Measurements from ENCODE around the gene NR4A1. TPM values are rescaled to one million over a fixed set of nuclear protein-coding genes. Genes with fewer than 3 reads are reported as not detected.

The NR4A1 gene
- total RNA-seq, 1 experiment from 2014 or later, result 37.9 TPM

DNA sequence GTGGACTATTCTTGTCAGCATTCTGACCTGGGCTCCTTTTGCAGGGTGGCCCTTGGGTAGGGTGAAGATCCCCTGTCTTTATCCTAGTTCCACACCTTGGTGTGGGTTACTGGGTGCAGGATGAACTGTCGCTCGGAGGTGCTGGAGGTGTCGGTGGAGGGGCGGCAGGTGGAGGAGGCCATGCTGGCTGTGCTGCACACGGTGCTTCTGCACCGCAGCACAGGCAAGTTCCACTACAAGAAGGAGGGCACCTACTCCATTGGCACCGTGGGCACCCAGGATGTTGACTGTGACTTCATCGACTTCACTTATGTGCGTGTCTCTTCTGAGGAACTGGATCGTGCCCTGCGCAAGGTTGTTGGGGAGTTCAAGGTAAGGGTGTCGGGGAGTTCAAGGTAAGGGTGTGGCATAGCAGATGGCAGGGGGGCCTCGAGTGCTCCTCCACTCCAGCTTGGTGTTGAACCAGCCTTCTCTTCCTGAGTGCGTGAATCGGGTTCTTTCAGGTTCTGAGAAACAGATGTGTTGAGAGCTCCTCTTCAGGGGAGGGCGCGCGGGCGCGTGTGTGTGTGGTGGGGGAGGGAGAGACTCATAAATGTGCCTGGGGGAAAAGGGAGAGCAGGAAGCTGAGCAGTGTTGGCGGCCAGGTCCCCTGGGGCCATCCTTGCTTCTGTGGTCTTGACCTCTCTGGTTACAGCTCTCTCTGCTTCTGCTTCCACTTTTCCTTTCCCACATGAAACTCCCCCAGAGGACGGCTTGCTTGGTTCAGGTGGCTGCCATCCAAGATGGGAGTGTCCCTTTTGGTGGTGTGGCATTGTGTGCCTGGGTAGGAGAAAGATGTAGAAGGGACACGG lies 22.5 kb downstream of the NR4A1 start:
- peaks cover 80% of the 10 kb centered on the region for H3K36me3 Mint-ChIP-seq (ENCODE audit: insufficient read depth, unreplicated experiment)
- Histone ChIP-seq H3K27me3 (replicated peaks; ENCODE audit: control insufficient read depth, insufficient read depth, low read length) (no peaks in the 10 kb centered on the region), H3K4me1 (peaks cover 12% of the 10 kb centered on the region), H3K4me3 (ENCODE audit: low read depth, low read length) (no peak overlapping the region), H3K9me3 (no peaks in the 10 kb centered on the region), H3K36me3 (ENCODE audit: control insufficient read depth, insufficient read depth, low read length) (peaks cover 5% of the 10 kb centered on the region; the same call in 1 of the 2 replicates)
- CTCF ChIA-PET, result interaction anchor here (0.7 kb wide), 1 partner anchor 50 kb away, joined by 3 read pairs; no protein-coding TSS in a partner anchor
- H3K27ac Mint-ChIP-seq (ENCODE audit: unreplicated experiment), result peak overlapping the region; percentile 48
- intact Hi-C loops (cut with micrococcal nuclease; ENCODE audit: unreplicated experiment), result no loop called here
- H3K9me3 Mint-ChIP-seq (ENCODE audit: unreplicated experiment), result no peaks in the 10 kb centered on the region
- TF ChIP-seq CTCF (IDR thresholded peaks at IDR 0.05; ENCODE audit: insufficient read depth in 1 of 2, low read depth in 1 of 2, low read length in 1 of 2, severe bottlenecking in 1 of 2, unreplicated experiment in 1 of 2), result no peak
- BruUV-seq (replicated peaks), result no TSS peak
- POLR2A ChIA-PET, result interaction anchor here (0.6 kb wide), 1 partner anchor 18 kb away, joined by 3 read pairs; no protein-coding TSS in a partner anchor
- no peaks in the 10 kb centered on the region for H3K27me3 Mint-ChIP-seq (ENCODE audit: insufficient read depth, unreplicated experiment)
- H3K4me3 Mint-ChIP-seq (ENCODE audit: unreplicated experiment), result peak overlapping the region; percentile 26
- DNase-seq, result peak in 1 of 2 experiments; percentile 32
- peaks cover 30% of the 10 kb centered on the region for H3K4me1 Mint-ChIP-seq (ENCODE audit: low read depth, unreplicated experiment)

- peaks cover 5% of the 10 kb centered on the region; the same call in 1 of the 2 replicates for H3K36me3 ChIP-seq (ENCODE audit: control insufficient read depth, insufficient read depth, low read length)
- no TSS peak for BruUV-seq (replicated peaks)
- H3K9me3 ChIP-seq, result no peaks in the 10 kb centered on the region
- H3K9me3 Mint-ChIP-seq (ENCODE audit: unreplicated experiment), result no peaks in the 10 kb centered on the region
- no peak overlapping the region for H3K27ac Mint-ChIP-seq (ENCODE audit: unreplicated experiment)
- no peak for DNase-seq
- intact Hi-C loops (cut with micrococcal nuclease; ENCODE audit: unreplicated experiment), result no loop called here
- H3K4me1 ChIP-seq, result peaks cover 12% of the 10 kb centered on the region
- CTCF ChIA-PET, result no interaction called here
- H3K27me3 Mint-ChIP-seq (ENCODE audit: insufficient read depth, unreplicated experiment), result no peaks in the 10 kb centered on the region
- peaks cover 30% of the 10 kb centered on the region for H3K4me1 Mint-ChIP-seq (ENCODE audit: low read depth, unreplicated experiment)
- H3K36me3 Mint-ChIP-seq (ENCODE audit: insufficient read depth, unreplicated experiment), result peaks cover 70% of the 10 kb centered on the region
- POLR2A ChIA-PET, result no interaction called here
- no peak overlapping the region for H3K4me3 ChIP-seq (ENCODE audit: low read depth, low read length)
- TF ChIP-seq CTCF (IDR thresholded peaks at IDR 0.05; ENCODE audit: insufficient read depth in 1 of 2, low read depth in 1 of 2, low read length in 1 of 2, severe bottlenecking in 1 of 2, unreplicated experiment in 1 of 2), result no peak
- no peaks in the 10 kb centered on the region for H3K27me3 ChIP-seq (replicated peaks; ENCODE audit: control insufficient read depth, insufficient read depth, low read length)
- no peak overlapping the region for H3K4me3 Mint-ChIP-seq (ENCODE audit: unreplicated experiment)
Observed at GRCh38 chr12:52074971-52075724, 23.9 kb downstream of the NR4A1 start.

GRCh38 chr12:52076811-52077210 lies 25.6 kb downstream of the NR4A1 start:
- no peaks in the 10 kb centered on the region for H3K27me3 ChIP-seq (replicated peaks; ENCODE audit: control insufficient read depth, insufficient read depth, low read length)
- peaks cover 5% of the 10 kb centered on the region; the same call in 1 of the 2 replicates for H3K36me3 ChIP-seq (ENCODE audit: control insufficient read depth, insufficient read depth, low read length)
- no peak for TF ChIP-seq CTCF (IDR thresholded peaks at IDR 0.05; ENCODE audit: insufficient read depth in 1 of 2, low read depth in 1 of 2, low read length in 1 of 2, severe bottlenecking in 1 of 2, unreplicated experiment in 1 of 2)
- peaks cover 58% of the 10 kb centered on the region for H3K36me3 Mint-ChIP-seq (ENCODE audit: insufficient read depth, unreplicated experiment)
- no peaks in the 10 kb centered on the region for H3K9me3 Mint-ChIP-seq (ENCODE audit: unreplicated experiment)
- no peak overlapping the region for H3K4me3 Mint-ChIP-seq (ENCODE audit: unreplicated experiment)
- ChIA-PET POLR2A (no interaction called here), CTCF (interaction anchor here (0.5 kb wide), 1 partner anchor 47 kb away, joined by 3 read pairs; no protein-coding TSS in a partner anchor)
- no peak overlapping the region for H3K4me3 ChIP-seq (ENCODE audit: low read depth, low read length)
- intact Hi-C loops (cut with micrococcal nuclease; ENCODE audit: unreplicated experiment), result no loop called here
- H3K4me1 Mint-ChIP-seq (ENCODE audit: low read depth, unreplicated experiment), result peaks cover 16% of the 10 kb centered on the region
- no peaks in the 10 kb centered on the region for H3K9me3 ChIP-seq
- H3K27ac Mint-ChIP-seq (ENCODE audit: unreplicated experiment), result no peak overlapping the region
- BruUV-seq (replicated peaks), result no TSS peak
- no peaks in the 10 kb centered on the region for H3K27me3 Mint-ChIP-seq (ENCODE audit: insufficient read depth, unreplicated experiment)
- 0 out of 2 replicates have a peak, but pooled peaks cover 3% of the 10 kb centered on the region for H3K4me1 ChIP-seq
- DNase-seq, result no peak
